ENCODE results near the gene GPR17. TPM values are rescaled to one million over a fixed set of nuclear protein-coding genes. Genes with fewer than 3 reads are reported as not detected.

The GPR17 gene
- polyA plus RNA-seq (2013, experiment 1 of 2) = 0.10 TPM
- 0.32 TPM for polyA plus RNA-seq (2013, experiment 2 of 2)

GRCh38 chr2:127645395-127646291, at the start of gene GPR17:
GPR17 (plus strand) TSS chr2:127646153; CDS start chr2:127650736, 4,583 bp downstream.
- Histone ChIP-seq H3K4me3 (ENCODE audit: low read length) (no peak within 1 kb of the TSS), H3K27ac (ENCODE audit: low read depth, low read length) (no peak within 1 kb of the TSS), H3K9ac (ENCODE audit: low read depth, low read length) (no peak within 1 kb of the TSS), H3K36me3 (ENCODE audit: insufficient read depth, low read length) (no peaks in the 10 kb centered on the region), H3K9me3 (ENCODE audit: insufficient read depth, low read depth, low read length) (no peaks in the 10 kb centered on the region), H3K27me3 (ENCODE audit: insufficient read depth, low read length) (no peaks in the 10 kb centered on the region), H3K4me1 (ENCODE audit: insufficient read depth, low read length) (no peaks in the 10 kb centered on the region)
- WGBS = 86% methylated on average over 37 of the region's 37 CpGs

GRCh38 chr2:127596311-127597045, 49.5 kb upstream of the GPR17 start:
- Histone ChIP-seq H3K4me3 (ENCODE audit: low read length) (no peak overlapping the region), H3K27me3 (ENCODE audit: insufficient read depth, low read length) (no peaks in the 10 kb centered on the region), H3K9me3 (ENCODE audit: insufficient read depth, low read depth, low read length) (no peaks in the 10 kb centered on the region), H3K36me3 (ENCODE audit: insufficient read depth, low read length) (no peaks in the 10 kb centered on the region), H3K9ac (ENCODE audit: low read depth, low read length) (no peak overlapping the region), H3K27ac (ENCODE audit: low read depth, low read length) (no peak overlapping the region), H3K4me1 (ENCODE audit: insufficient read depth, low read length) (no peaks in the 10 kb centered on the region)
- WGBS = 94% methylated on average over 14 of the region's 14 CpGs

- H3K36me3 ChIP-seq (ENCODE audit: insufficient read depth, low read length) = no peaks in the 10 kb centered on the region
- no peak overlapping the region for H3K27ac ChIP-seq (ENCODE audit: low read depth, low read length)
- H3K4me1 ChIP-seq (ENCODE audit: insufficient read depth, low read length) = no peaks in the 10 kb centered on the region
- H3K4me3 ChIP-seq (ENCODE audit: low read length) = no peak overlapping the region
- H3K27me3 ChIP-seq (ENCODE audit: insufficient read depth, low read length) = no peaks in the 10 kb centered on the region
- WGBS = 94% methylated on average over 16 of the region's 17 CpGs
- no peaks in the 10 kb centered on the region for H3K9me3 ChIP-seq (ENCODE audit: insufficient read depth, low read depth, low read length)
- no peak overlapping the region for H3K9ac ChIP-seq (ENCODE audit: low read depth, low read length)
Measured at GRCh38 chr2:127597046-127597983, 48.6 kb upstream of the GPR17 start.

GRCh38 chr2:127597984-127598380, 48.0 kb upstream of the GPR17 start:
- Histone ChIP-seq H3K27me3 (ENCODE audit: insufficient read depth, low read length) (no peaks in the 10 kb centered on the region), H3K4me1 (ENCODE audit: insufficient read depth, low read length) (no peaks in the 10 kb centered on the region), H3K9me3 (ENCODE audit: insufficient read depth, low read depth, low read length) (no peaks in the 10 kb centered on the region), H3K9ac (ENCODE audit: low read depth, low read length) (no peak overlapping the region), H3K4me3 (ENCODE audit: low read length) (no peak overlapping the region), H3K27ac (ENCODE audit: low read depth, low read length) (no peak overlapping the region), H3K36me3 (ENCODE audit: insufficient read depth, low read length) (no peaks in the 10 kb centered on the region)
- WGBS = 88% methylated on average over 4 of the region's 4 CpGs

GRCh38 chr2:127598711-127599110, 47.2 kb upstream of the GPR17 start:
- 93% methylated on average over 1 of the region's 3 CpGs for WGBS
- no peak overlapping the region for H3K27ac ChIP-seq (ENCODE audit: low read depth, low read length)
- H3K9me3 ChIP-seq (ENCODE audit: insufficient read depth, low read depth, low read length) = no peaks in the 10 kb centered on the region
- no peaks in the 10 kb centered on the region for H3K27me3 ChIP-seq (ENCODE audit: insufficient read depth, low read length)
- no peaks in the 10 kb centered on the region for H3K36me3 ChIP-seq (ENCODE audit: insufficient read depth, low read length)
- no peak overlapping the region for H3K4me3 ChIP-seq (ENCODE audit: low read length)
- no peaks in the 10 kb centered on the region for H3K4me1 ChIP-seq (ENCODE audit: insufficient read depth, low read length)
- H3K9ac ChIP-seq (ENCODE audit: low read depth, low read length) = no peak overlapping the region

GRCh38 chr2:127599211-127599610, 46.7 kb upstream of the GPR17 start:
- H3K27ac ChIP-seq (ENCODE audit: low read depth, low read length) = no peak overlapping the region
- no peaks in the 10 kb centered on the region for H3K9me3 ChIP-seq (ENCODE audit: insufficient read depth, low read depth, low read length)
- H3K27me3 ChIP-seq (ENCODE audit: insufficient read depth, low read length) = no peaks in the 10 kb centered on the region
- H3K4me1 ChIP-seq (ENCODE audit: insufficient read depth, low read length) = no peaks in the 10 kb centered on the region
- 100% methylated on average over 2 of the region's 3 CpGs for WGBS
- no peak overlapping the region for H3K4me3 ChIP-seq (ENCODE audit: low read length)
- no peaks in the 10 kb centered on the region for H3K36me3 ChIP-seq (ENCODE audit: insufficient read depth, low read length)
- no peak overlapping the region for H3K9ac ChIP-seq (ENCODE audit: low read depth, low read length)

- 95% methylated on average over 8 of the region's 8 CpGs for WGBS
- Histone ChIP-seq H3K9ac (ENCODE audit: low read depth, low read length) (no peak overlapping the region), H3K9me3 (ENCODE audit: insufficient read depth, low read depth, low read length) (no peaks in the 10 kb centered on the region), H3K4me1 (ENCODE audit: insufficient read depth, low read length) (no peaks in the 10 kb centered on the region), H3K27me3 (ENCODE audit: insufficient read depth, low read length) (no peaks in the 10 kb centered on the region), H3K4me3 (ENCODE audit: low read length) (no peak overlapping the region), H3K36me3 (ENCODE audit: insufficient read depth, low read length) (no peaks in the 10 kb centered on the region), H3K27ac (ENCODE audit: low read depth, low read length) (no peak overlapping the region)
Measured at GRCh38 chr2:127604986-127605385, 41.0 kb upstream of the GPR17 start.

- no peak overlapping the region for H3K4me3 ChIP-seq (ENCODE audit: low read length)
- no peaks in the 10 kb centered on the region for H3K4me1 ChIP-seq (ENCODE audit: insufficient read depth, low read length)
- no peaks in the 10 kb centered on the region for H3K27me3 ChIP-seq (ENCODE audit: insufficient read depth, low read length)
- H3K9ac ChIP-seq (ENCODE audit: low read depth, low read length) = no peak overlapping the region
- no peaks in the 10 kb centered on the region for H3K36me3 ChIP-seq (ENCODE audit: insufficient read depth, low read length)
- H3K27ac ChIP-seq (ENCODE audit: low read depth, low read length) = no peak overlapping the region
- no peaks in the 10 kb centered on the region for H3K9me3 ChIP-seq (ENCODE audit: insufficient read depth, low read depth, low read length)
- WGBS = 91% methylated on average over 7 of the region's 7 CpGs
Measured at GRCh38 chr2:127605691-127606263, 40.2 kb upstream of the GPR17 start.

- WGBS = 94% methylated on average over 17 of the region's 17 CpGs
- H3K36me3 ChIP-seq (ENCODE audit: insufficient read depth, low read length) = no peaks in the 10 kb centered on the region
- no peaks in the 10 kb centered on the region for H3K27me3 ChIP-seq (ENCODE audit: insufficient read depth, low read length)
- H3K9me3 ChIP-seq (ENCODE audit: insufficient read depth, low read depth, low read length) = no peaks in the 10 kb centered on the region
- H3K4me3 ChIP-seq (ENCODE audit: low read length) = no peak overlapping the region
- H3K27ac ChIP-seq (ENCODE audit: low read depth, low read length) = no peak overlapping the region
- no peak overlapping the region for H3K9ac ChIP-seq (ENCODE audit: low read depth, low read length)
- H3K4me1 ChIP-seq (ENCODE audit: insufficient read depth, low read length) = no peaks in the 10 kb centered on the region
Measured at GRCh38 chr2:127606625-127607398, 39.1 kb upstream of the GPR17 start.

- no peaks in the 10 kb centered on the region for H3K27me3 ChIP-seq (ENCODE audit: insufficient read depth, low read length)
- no peak overlapping the region for H3K4me3 ChIP-seq (ENCODE audit: low read length)
- H3K36me3 ChIP-seq (ENCODE audit: insufficient read depth, low read length) = no peaks in the 10 kb centered on the region
- no peaks in the 10 kb centered on the region for H3K4me1 ChIP-seq (ENCODE audit: insufficient read depth, low read length)
- 94% methylated on average over 9 of the region's 9 CpGs for WGBS
- no peak overlapping the region for H3K27ac ChIP-seq (ENCODE audit: low read depth, low read length)
- no peaks in the 10 kb centered on the region for H3K9me3 ChIP-seq (ENCODE audit: insufficient read depth, low read depth, low read length)
- no peak overlapping the region for H3K9ac ChIP-seq (ENCODE audit: low read depth, low read length)
Measured at GRCh38 chr2:127607399-127607908, 38.5 kb upstream of the GPR17 start.
